Pons (tissue), 1 donor: Measurements from ENCODE around the gene RSPH6A.
"Not testable (repeated sequence)": the region's sequence is repeated elsewhere in the genome, so short reads cannot be mapped to it uniquely, and the experiment has no call there.

Source experiments
- DNase-seq: peaks from one replicate; pipeline ENCODE4 v3.0.0-alpha.2; 2016; ENCODE audit warnings: low spot score

The RSPH6A gene

DNA sequence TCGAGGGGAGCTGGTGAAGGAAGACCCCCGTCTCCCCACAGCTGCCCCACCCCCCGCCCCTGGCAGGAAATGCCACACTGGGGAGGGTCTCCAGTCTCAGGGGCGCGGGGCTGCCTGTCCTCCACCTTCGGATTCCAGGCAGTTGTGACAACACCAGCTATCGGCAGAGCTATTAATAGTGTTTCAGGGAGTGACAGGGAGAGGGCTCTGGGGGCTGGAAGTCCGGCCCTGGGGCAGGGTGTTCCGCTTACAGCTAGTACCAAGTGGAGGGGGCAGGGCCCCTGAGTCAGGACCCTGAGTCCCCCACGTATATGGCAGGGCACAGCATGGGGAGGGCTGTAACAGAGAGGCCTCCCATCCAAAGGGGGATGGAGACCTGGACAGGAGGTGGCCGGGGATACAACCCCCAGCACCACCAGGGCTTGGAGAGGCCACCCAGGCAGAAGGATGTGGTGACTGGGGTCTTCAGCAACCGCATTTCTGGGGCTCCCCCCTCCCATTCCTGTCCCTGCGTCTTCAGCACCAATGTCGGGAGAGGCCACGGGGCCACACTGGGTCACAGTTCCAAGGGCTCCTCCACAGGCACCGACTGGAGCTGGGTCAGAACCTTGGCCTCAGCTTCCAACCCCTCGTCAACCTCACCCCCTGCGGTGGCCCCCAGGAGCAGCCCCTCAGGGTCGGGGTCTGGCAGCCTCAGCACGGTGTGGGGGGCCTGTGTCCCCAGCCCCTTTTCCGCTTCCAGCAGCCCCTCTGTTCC lies 50.0 kb downstream of the RSPH6A start:
- DNase-seq = no peak

DNA sequence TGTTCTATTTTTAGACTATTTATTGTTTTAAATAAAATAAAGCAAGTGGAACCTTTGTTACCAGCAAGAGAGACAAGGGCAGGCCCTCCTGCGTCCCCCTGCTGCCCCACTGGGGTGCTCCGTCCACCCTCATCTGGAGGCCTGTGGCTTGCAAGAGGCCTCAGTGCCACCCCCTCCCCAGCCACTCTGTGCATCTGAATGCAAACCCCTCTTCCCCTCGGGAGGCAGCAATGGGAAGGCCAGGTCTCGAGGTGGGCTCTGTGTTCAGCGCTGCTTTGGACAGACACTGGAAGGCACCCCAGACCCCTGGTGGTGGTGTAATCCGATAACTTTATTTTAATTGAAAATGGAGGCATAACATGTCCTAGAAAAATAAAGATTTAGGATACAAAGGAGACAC lies 50.6 kb downstream of the RSPH6A start:
- no peak for DNase-seq

DNA sequence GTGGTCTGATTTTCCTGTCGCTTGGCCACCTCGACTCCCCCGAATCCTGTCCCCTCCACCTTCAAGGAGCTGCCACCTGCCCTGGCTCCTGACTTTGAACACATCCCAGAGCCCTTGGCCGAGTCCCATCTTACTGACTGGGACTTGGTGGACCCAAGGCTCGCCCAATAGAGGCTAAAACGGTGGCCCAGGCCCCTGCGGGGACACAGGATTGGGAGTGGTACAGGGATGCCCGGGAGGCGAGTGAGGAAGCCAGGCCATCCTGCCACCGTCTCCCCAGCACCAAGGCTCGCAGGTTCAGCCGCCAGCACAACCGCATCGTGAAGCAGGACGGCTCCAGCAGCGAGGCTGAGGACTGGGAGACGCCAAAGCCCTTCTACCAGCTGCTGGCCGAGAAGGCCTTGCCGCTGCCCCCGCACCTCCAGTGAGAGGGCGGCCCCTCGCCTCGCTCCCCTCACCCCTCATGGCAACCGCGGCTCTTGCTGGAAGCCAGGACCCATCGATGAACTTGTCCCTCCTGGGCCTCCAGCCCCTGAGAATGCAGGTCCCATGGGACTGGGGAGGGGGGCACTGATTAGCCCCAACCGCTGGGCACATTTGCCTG lies 51.3 kb downstream of the RSPH6A start:
- no peak for DNase-seq

DNA sequence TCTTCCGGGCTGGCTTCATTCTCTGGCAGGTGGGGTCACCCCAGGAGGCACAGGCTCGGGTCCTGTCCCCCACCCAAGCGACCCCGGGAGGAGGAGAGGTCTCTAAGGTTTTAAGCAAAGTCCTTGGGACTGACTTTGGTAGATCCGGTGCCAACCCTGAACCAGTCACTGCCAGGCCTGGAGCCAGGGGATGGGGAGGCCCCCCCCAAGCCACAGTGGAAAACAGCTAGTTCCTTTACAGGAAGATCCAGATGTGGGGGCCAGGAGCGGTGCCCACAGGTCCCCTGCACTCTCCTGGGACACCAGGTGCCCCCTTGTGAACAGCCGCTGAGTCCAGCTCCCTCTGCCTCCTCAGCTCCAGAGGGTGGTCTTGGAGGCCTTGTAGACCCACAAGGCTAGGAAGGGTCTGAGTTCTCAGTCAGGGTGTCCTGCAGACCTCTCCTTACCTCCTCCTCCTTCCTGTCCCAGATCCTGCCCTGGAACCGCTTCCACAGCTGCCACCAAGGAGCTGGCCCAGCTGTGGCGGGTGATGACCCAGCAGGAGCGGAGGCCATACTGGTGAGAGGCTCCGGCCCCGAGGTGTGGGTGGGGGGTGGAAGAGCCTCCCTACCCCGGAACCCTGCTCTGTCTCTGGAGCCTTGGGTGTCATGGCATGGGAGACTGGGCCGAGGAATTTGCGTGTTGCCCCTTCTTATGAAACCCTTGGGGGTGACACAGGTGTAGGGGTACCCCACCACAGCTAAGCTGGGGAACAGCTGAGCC lies 52.1 kb downstream of the RSPH6A start:
- no peak for DNase-seq

DNA sequence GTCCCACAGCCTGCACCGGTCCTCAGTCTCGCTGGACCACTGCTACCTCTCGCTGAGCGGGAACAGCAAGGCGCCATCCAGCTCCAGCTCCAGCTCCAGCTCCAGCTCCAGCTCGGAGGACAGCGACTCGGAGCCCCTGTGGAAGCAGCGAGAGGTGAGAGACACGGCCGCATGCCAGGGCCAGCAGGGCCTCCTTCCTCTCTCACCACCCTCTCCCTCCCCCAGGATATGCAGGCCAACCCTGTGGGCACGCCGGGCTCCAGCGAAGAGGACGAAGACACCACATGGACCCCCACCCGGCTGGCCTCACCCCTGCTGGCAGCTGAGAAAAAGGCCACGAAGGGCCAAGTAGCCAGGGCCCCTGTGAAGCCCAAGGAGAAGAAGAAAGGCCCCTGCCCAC lies 53.4 kb downstream of the RSPH6A start:
- DNase-seq = no peak

DNA sequence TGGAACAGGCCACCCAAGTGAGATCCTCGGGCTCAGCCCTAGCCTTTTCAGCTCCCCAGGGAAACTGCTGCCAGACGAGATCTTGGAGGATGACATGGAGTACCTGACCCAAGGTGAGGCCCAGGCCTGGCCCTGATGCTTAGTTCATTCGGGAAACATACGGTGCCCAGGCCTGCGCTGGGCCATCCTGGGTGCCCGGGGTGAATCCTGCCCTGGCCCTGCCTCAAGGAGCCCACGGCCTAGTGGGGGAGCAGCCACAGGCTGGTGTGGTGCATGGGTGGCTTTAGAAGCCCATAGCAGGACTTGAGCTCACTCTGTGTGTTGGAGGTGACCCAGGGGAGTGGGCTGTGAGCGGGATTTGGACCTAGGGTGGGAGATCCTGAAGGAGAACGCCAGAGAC lies 56.2 kb downstream of the RSPH6A start:
- DNase-seq = no peak

DNA sequence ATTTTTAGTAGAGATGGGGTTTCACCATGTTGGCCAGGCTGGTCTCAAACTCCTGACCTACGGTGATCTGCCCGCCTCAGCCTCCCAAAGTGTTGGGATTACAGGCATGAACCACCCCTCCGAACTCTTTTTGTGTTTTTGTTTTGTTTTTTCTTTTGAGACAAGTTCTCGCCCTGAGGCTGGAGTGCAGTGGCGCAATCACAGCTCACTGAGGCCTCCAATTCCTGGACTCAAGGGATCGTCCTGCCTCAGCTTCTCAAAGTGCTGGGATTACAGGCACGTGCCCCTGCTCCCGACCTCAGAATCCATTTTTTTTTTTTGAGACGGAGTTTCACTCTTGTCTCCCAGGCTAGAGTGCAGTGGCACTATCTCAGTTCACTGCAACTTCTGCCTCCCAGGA lies 57.4 kb downstream of the RSPH6A start:
- DNase-seq = no peak

DNA sequence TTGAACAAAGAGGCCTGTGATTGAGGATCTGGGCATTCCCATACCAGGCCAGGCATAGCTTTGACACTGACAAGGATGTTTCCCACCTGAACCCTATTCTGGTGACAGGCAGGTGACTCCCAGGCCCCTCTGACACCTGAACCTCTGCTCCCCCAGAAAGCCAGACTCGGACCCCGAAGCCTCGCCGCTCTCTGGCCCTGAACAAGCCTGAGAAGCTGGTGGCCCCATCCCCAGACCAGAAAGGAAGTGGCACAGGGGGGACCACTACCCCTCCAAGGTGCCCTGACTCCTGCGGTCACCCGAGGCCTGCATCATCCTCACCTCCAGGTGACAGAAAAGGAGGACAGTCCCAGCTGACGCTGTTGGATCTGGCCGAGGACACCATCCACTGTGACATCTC lies 60.8 kb downstream of the RSPH6A start:
- no peak for DNase-seq

DNA sequence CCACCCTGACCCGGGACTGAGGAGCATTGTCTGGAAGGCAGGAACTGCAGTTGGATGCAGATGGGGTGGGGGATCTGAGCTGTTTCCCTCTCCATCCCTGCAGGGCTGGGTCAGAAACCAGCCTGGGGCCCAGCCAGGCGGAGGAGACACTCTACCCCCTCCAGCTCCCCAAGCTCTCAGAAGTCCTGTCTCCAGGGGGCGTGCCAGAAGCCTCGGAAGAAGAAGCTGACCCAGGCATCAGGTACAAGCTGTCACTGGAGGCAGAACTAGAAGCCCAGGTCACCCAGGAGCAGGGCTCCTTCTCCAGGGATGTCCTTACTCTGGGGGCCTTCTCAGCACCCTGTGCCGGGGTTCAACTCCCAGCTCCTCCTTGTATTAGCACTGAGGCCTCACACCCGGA lies 61.6 kb downstream of the RSPH6A start:
- DNase-seq = no peak

DNA sequence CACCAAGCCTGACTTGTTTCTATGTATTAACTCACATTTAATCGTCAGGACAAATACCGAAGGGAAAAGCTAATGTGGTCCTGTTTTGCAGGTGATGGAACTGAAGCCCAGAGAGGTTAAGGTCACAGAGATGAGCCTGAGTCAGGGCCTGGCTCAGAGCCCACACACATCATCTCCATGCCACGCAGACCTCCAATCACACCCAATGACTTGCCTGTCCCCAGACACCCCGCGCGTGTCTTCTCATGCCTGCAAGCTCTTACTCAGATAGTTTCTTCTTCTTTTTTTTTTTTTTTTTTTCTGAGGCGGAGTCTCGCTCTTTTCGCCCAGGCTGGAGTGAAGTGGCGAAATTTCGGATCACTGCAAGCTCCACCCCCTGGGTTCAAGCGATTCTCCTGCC lies 62.5 kb downstream of the RSPH6A start:
- no peak for DNase-seq

DNA sequence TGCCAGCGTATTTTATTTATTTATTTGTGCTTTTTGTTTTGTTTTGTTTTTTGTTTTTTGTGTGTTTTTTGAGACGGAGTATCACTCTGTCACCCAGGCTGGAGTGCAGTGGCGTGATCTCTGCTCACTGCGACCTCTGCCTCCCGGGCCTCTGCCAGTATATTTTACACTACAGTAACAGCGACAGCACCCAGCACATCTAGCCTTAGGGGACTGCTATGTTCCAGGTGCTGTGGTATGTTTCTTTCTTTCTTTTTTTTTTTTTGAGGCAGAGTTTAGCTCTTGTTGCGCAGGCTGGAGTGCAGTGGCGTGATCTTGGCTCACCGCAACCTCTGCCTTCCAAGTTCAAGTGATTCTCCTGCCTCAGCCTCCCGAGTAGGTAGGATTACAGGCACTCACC lies 63.6 kb downstream of the RSPH6A start:
- DNase-seq = not testable (repeated sequence)

DNA sequence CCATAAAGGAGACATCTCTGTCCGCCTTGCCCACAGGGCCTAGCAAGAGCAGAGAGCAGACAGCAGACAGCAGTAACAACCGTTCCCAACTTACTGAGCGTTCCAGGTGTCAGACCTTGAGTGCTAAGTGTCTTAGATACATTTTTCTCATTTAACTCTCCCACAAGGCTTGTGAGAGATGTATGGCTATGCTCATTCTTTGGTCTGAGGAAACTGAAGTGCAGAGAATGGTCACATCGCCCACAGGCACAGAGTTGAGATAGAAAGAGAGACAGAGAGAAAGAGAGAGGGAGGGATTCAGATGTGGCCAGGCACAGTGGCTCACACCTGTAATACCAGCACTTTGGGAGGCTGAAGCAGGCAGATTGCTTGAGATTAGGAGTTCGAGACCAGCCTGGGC lies 67.6 kb downstream of the RSPH6A start:
- no peak for DNase-seq

DNA sequence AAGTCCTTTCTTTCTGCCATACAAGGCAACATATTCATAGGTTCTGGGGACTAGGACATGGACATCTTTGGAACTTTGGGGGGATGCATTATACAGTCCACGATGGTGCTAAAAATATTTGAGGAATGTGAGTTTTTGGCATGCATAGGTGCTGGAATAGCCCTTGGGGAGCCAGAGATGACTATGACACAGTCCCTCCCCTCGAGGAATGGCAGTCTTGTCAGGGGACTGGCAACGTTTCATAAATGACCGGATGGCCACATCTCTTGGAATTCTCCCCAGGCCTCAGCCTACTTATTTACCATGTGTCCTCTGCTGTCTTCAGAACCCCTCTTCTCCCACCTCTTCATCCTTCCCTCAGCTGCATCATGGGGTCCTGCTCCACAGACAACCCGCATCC lies 68.2 kb downstream of the RSPH6A start:
- DNase-seq = no peak
